ENCODE data around the gene PTPRC.
A peak's percentile ranks its signal among the peaks of the same experiment; 100 is the strongest.

Gene PTPRC

GRCh38 chr1:198771563-198772153 lies 132.8 kb downstream of the PTPRC start:
- Histone ChIP-seq H3K4me3 (ENCODE audit: control insufficient read depth in 1 of 7, extremely low read depth in 1 of 7, insufficient read depth in 4 of 7, low read depth in 2 of 7, low read length in 6 of 7) (peak overlapping the region in 1 of 7 experiments; percentile 39), H3K4me1 (ENCODE audit: control extremely low read depth in 1 of 4, control insufficient read depth in 4 of 4, insufficient read depth in 4 of 4, low read length in 3 of 4) (peaks cover 31 to 55% (median 33%) of the 10 kb centered on the region in 4 experiments), H3K27ac (ENCODE audit: insufficient read depth in 1 of 2, low read depth in 1 of 2, low read length in 2 of 2, poor library complexity in 1 of 2, severe bottlenecking in 2 of 2) (no peak overlapping the region), H3K27me3 (replicated peaks in 2 of 5; ENCODE audit: control insufficient read depth in 4 of 5, insufficient read depth in 5 of 5, low read length in 4 of 5) (no peaks in the 10 kb centered on the region), H3K9me3 (ENCODE audit: control extremely low read depth in 1 of 5, control insufficient read depth in 4 of 5, insufficient read depth in 2 of 5, low read depth in 1 of 5, low read length in 4 of 5) (no peaks in the 10 kb centered on the region), H3K36me3 (ENCODE audit: control insufficient read depth in 4 of 4, insufficient read depth in 4 of 4, low read length in 3 of 4) (peaks cover 0 to 3% (median 0%) of the 10 kb centered on the region in 4 experiments)
- CTCF ChIA-PET: interaction anchor here (0.7 to 3.3 kb wide), 8 partner anchors 11 to 868 kb away, joined by 3 to 17 read pairs (median 4); no protein-coding TSS in a partner anchor
- peak; percentile 79 to 87 (median 86) for DNase-seq
- 70% methylated on average over 3 of the region's 3 CpGs for WGBS (ENCODE audit: insufficient coverage)
- POLR2A ChIA-PET: no interaction called here

- ChIA-PET CTCF (interaction anchor here (1.0 to 3.3 kb wide), 9 partner anchors 10 to 779 kb away, joined by 3 to 17 read pairs (median 5); no protein-coding TSS in a partner anchor), POLR2A (no interaction called here)
- Histone ChIP-seq H3K27ac (ENCODE audit: insufficient read depth in 1 of 2, low read depth in 1 of 2, low read length in 2 of 2, poor library complexity in 1 of 2, severe bottlenecking in 2 of 2) (peak overlapping the region in 1 of 2 experiments; percentile 47), H3K36me3 (ENCODE audit: control insufficient read depth in 4 of 4, insufficient read depth in 4 of 4, low read length in 3 of 4) (peaks cover 0 to 3% (median 0%) of the 10 kb centered on the region in 4 experiments), H3K4me1 (ENCODE audit: control extremely low read depth in 1 of 4, control insufficient read depth in 4 of 4, insufficient read depth in 4 of 4, low read length in 3 of 4) (peaks cover 38 to 65% (median 42%) of the 10 kb centered on the region in 4 experiments), H3K4me3 (ENCODE audit: control insufficient read depth in 1 of 7, extremely low read depth in 1 of 7, insufficient read depth in 4 of 7, low read depth in 2 of 7, low read length in 6 of 7) (peak overlapping the region in 3 of 7 experiments; percentile 14 to 55 (median 37)), H3K9me3 (ENCODE audit: control extremely low read depth in 1 of 5, control insufficient read depth in 4 of 5, insufficient read depth in 2 of 5, low read depth in 1 of 5, low read length in 4 of 5) (no peaks in the 10 kb centered on the region), H3K27me3 (replicated peaks in 2 of 5; ENCODE audit: control insufficient read depth in 4 of 5, insufficient read depth in 5 of 5, low read length in 4 of 5) (no peaks in the 10 kb centered on the region)
- no peak for DNase-seq
Measured at GRCh38 chr1:198772626-198773025, 133.8 kb downstream of the PTPRC start.

- Histone ChIP-seq H3K4me1 (ENCODE audit: control extremely low read depth in 1 of 4, control insufficient read depth in 4 of 4, insufficient read depth in 4 of 4, low read length in 3 of 4) (peaks cover 38 to 69% (median 46%) of the 10 kb centered on the region in 4 experiments), H3K9me3 (ENCODE audit: control extremely low read depth in 1 of 5, control insufficient read depth in 4 of 5, insufficient read depth in 2 of 5, low read depth in 1 of 5, low read length in 4 of 5) (no peaks in the 10 kb centered on the region), H3K27me3 (replicated peaks in 2 of 5; ENCODE audit: control insufficient read depth in 4 of 5, insufficient read depth in 5 of 5, low read length in 4 of 5) (no peaks in the 10 kb centered on the region), H3K36me3 (ENCODE audit: control insufficient read depth in 4 of 4, insufficient read depth in 4 of 4, low read length in 3 of 4) (peaks cover 0 to 3% (median 0%) of the 10 kb centered on the region in 4 experiments), H3K4me3 (ENCODE audit: control insufficient read depth in 1 of 7, extremely low read depth in 1 of 7, insufficient read depth in 4 of 7, low read depth in 2 of 7, low read length in 6 of 7) (peak overlapping the region in 5 of 7 experiments; percentile 3 to 55 (median 14)), H3K27ac (ENCODE audit: insufficient read depth in 1 of 2, low read depth in 1 of 2, low read length in 2 of 2, poor library complexity in 1 of 2, severe bottlenecking in 2 of 2) (peak overlapping the region in 1 of 2 experiments; percentile 47)
- ChIA-PET POLR2A (no interaction called here), CTCF (interaction anchor here (1.3 to 3.3 kb wide), 7 partner anchors 10 to 778 kb away, joined by 3 to 17 read pairs (median 5); no protein-coding TSS in a partner anchor)
- no CpG with 5 or more reads among the region's 1 CpG for WGBS (ENCODE audit: insufficient coverage)
- DNase-seq: no peak
Measured at GRCh38 chr1:198773030-198773429, 134.2 kb downstream of the PTPRC start.

GRCh38 chr1:198773523-198773922 lies 134.7 kb downstream of the PTPRC start:
- no peaks in the 10 kb centered on the region for H3K27me3 ChIP-seq (replicated peaks in 2 of 5; ENCODE audit: control insufficient read depth in 4 of 5, insufficient read depth in 5 of 5, low read length in 4 of 5)
- no peaks in the 10 kb centered on the region for H3K9me3 ChIP-seq (ENCODE audit: control extremely low read depth in 1 of 5, control insufficient read depth in 4 of 5, insufficient read depth in 2 of 5, low read depth in 1 of 5, low read length in 4 of 5)
- H3K4me3 ChIP-seq (ENCODE audit: control insufficient read depth in 1 of 7, extremely low read depth in 1 of 7, insufficient read depth in 4 of 7, low read depth in 2 of 7, low read length in 6 of 7): peak overlapping the region in 3 of 7 experiments; percentile 3 to 55 (median 12)
- peaks cover 0 to 3% (median 0%) of the 10 kb centered on the region in 4 experiments for H3K36me3 ChIP-seq (ENCODE audit: control insufficient read depth in 4 of 4, insufficient read depth in 4 of 4, low read length in 3 of 4)
- peaks cover 38 to 71% (median 47%) of the 10 kb centered on the region in 4 experiments for H3K4me1 ChIP-seq (ENCODE audit: control extremely low read depth in 1 of 4, control insufficient read depth in 4 of 4, insufficient read depth in 4 of 4, low read length in 3 of 4)
- WGBS (ENCODE audit: insufficient coverage): 63% methylated on average over 3 of the region's 3 CpGs
- ChIA-PET CTCF (interaction anchor here (1.5 to 3.3 kb wide), 5 partner anchors 9 to 778 kb away, joined by 5 to 17 read pairs (median 5); no protein-coding TSS in a partner anchor), POLR2A (interaction anchor here (0.7 kb wide), 1 partner anchor 210 kb away, joined by 3 read pairs; no protein-coding TSS in a partner anchor)
- peak overlapping the region in 1 of 2 experiments; percentile 47 for H3K27ac ChIP-seq (ENCODE audit: insufficient read depth in 1 of 2, low read depth in 1 of 2, low read length in 2 of 2, poor library complexity in 1 of 2, severe bottlenecking in 2 of 2)
- peak in 2 of 3 donors; percentile 52 to 64 for DNase-seq

- Histone ChIP-seq H3K27me3 (replicated peaks in 2 of 5; ENCODE audit: control insufficient read depth in 4 of 5, insufficient read depth in 5 of 5, low read length in 4 of 5) (no peaks in the 10 kb centered on the region), H3K36me3 (ENCODE audit: control insufficient read depth in 4 of 4, insufficient read depth in 4 of 4, low read length in 3 of 4) (no peaks in the 10 kb centered on the region), H3K9me3 (ENCODE audit: control extremely low read depth in 1 of 5, control insufficient read depth in 4 of 5, insufficient read depth in 2 of 5, low read depth in 1 of 5, low read length in 4 of 5) (no peaks in the 10 kb centered on the region), H3K4me3 (ENCODE audit: control insufficient read depth in 1 of 7, extremely low read depth in 1 of 7, insufficient read depth in 4 of 7, low read depth in 2 of 7, low read length in 6 of 7) (no peak overlapping the region), H3K4me1 (ENCODE audit: control extremely low read depth in 1 of 4, control insufficient read depth in 4 of 4, insufficient read depth in 4 of 4, low read length in 3 of 4) (peaks cover 38 to 71% (median 47%) of the 10 kb centered on the region in 4 experiments), H3K27ac (ENCODE audit: insufficient read depth in 1 of 2, low read depth in 1 of 2, low read length in 2 of 2, poor library complexity in 1 of 2, severe bottlenecking in 2 of 2) (no peak overlapping the region)
- 97% methylated on average over 2 of the region's 2 CpGs for WGBS (ENCODE audit: insufficient coverage)
- no peak for DNase-seq
- POLR2A ChIA-PET: no interaction called here
- CTCF ChIA-PET: interaction anchor here (1.5 to 3.3 kb wide), 5 partner anchors 8 to 777 kb away, joined by 5 to 21 read pairs (median 5); no protein-coding TSS in a partner anchor
Measured at GRCh38 chr1:198774421-198774820, 135.6 kb downstream of the PTPRC start.

GRCh38 chr1:198775606-198776005 lies 136.8 kb downstream of the PTPRC start:
- POLR2A ChIA-PET: interaction anchor here (0.9 kb wide), 1 partner anchor 13 kb away, joined by 6 read pairs; no protein-coding TSS in a partner anchor
- Histone ChIP-seq H3K9me3 (ENCODE audit: control extremely low read depth in 1 of 5, control insufficient read depth in 4 of 5, insufficient read depth in 2 of 5, low read depth in 1 of 5, low read length in 4 of 5) (no peaks in the 10 kb centered on the region), H3K27me3 (replicated peaks in 2 of 5; ENCODE audit: control insufficient read depth in 4 of 5, insufficient read depth in 5 of 5, low read length in 4 of 5) (no peaks in the 10 kb centered on the region), H3K4me1 (ENCODE audit: control extremely low read depth in 1 of 4, control insufficient read depth in 4 of 4, insufficient read depth in 4 of 4, low read length in 3 of 4) (peaks cover 37 to 67% (median 47%) of the 10 kb centered on the region in 4 experiments), H3K4me3 (ENCODE audit: control insufficient read depth in 1 of 7, extremely low read depth in 1 of 7, insufficient read depth in 4 of 7, low read depth in 2 of 7, low read length in 6 of 7) (no peak overlapping the region), H3K27ac (ENCODE audit: insufficient read depth in 1 of 2, low read depth in 1 of 2, low read length in 2 of 2, poor library complexity in 1 of 2, severe bottlenecking in 2 of 2) (peak overlapping the region in 1 of 2 experiments; percentile 7), H3K36me3 (ENCODE audit: control insufficient read depth in 4 of 4, insufficient read depth in 4 of 4, low read length in 3 of 4) (no peaks in the 10 kb centered on the region)
- CTCF ChIA-PET: interaction anchor here (0.7 to 2.5 kb wide), 3 partner anchors 13 to 776 kb away, joined by 3 to 21 read pairs (median 4); no protein-coding TSS in a partner anchor
- WGBS (ENCODE audit: insufficient coverage): 92% methylated on average over 4 of the region's 6 CpGs
- no peak for DNase-seq

Data from common myeloid progenitor, CD34-positive (primary cell).